GM12874 (cell line): ENCODE measurements around the gene NAA10.

Experiments used
- CTCF ChIP-seq: IDR thresholded peaks from 2 replicates; pipeline ENCODE4 v1.5.1; 2011; ENCODE audit warnings: low read depth, mild to moderate bottlenecking, control low read depth, low read length, moderate library complexity; ENCODE audit not compliant: insufficient read depth

The NAA10 gene

GRCh38 chrX:153901753-153902140 is 33.1 kb downstream of the NAA10 start:
- no peak for TF ChIP-seq CTCF

- TF ChIP-seq CTCF: no peak
These were observed 33.7 kb downstream of the NAA10 start for GRCh38 chrX:153900831-153901752.

GRCh38 chrX:153897899-153898298 is 36.9 kb downstream of the NAA10 start:
- TF ChIP-seq CTCF: no peak

- TF ChIP-seq CTCF: no peak
These were observed 45.7 kb downstream of the NAA10 start for GRCh38 chrX:153889123-153889522.

- TF ChIP-seq CTCF: no peak
These were observed 46.5 kb downstream of the NAA10 start for GRCh38 chrX:153888344-153888743.

- TF ChIP-seq CTCF: no peak
These were observed 47.5 kb downstream of the NAA10 start for GRCh38 chrX:153887385-153887784.

GRCh38 chrX:153886915-153887314 is 47.9 kb downstream of the NAA10 start:
- no peak for TF ChIP-seq CTCF
